T-helper 1 cell treated with Interleukin-12 subunit alpha and Interleukin-12 subunit beta and Interleukin-4 antibody, amounts not matched to agents 30 μg/mL and 1 μg/mL, for 36 hours (primary cell): ENCODE results near the gene ABHD12.

ENCODE experiments used
- H3K27ac Mint-ChIP-seq: one replicate; pipeline ENCODE4 v1.8.0; 2021; ENCODE audit warnings: mild to moderate bottlenecking, mixed read lengths
- H3K27me3 Mint-ChIP-seq: one replicate; pipeline ENCODE4 v1.8.0; 2021; ENCODE audit warnings: low read depth, mixed read lengths
- H3K36me3 Mint-ChIP-seq: one replicate; pipeline ENCODE4 v1.8.0; 2021; ENCODE audit warnings: low read depth, mixed read lengths
- H3K4me1 Mint-ChIP-seq: one replicate; pipeline ENCODE4 v1.8.0; 2021; ENCODE audit warnings: low read depth, mixed read lengths
- H3K4me3 Mint-ChIP-seq: one replicate; pipeline ENCODE4 v1.8.0; 2021; ENCODE audit warnings: mild to moderate bottlenecking, moderate library complexity, mixed read lengths
- H3K9me3 Mint-ChIP-seq: one replicate; pipeline ENCODE4 v1.8.0; 2021; ENCODE audit warnings: mixed read lengths

Gene ABHD12

DNA sequence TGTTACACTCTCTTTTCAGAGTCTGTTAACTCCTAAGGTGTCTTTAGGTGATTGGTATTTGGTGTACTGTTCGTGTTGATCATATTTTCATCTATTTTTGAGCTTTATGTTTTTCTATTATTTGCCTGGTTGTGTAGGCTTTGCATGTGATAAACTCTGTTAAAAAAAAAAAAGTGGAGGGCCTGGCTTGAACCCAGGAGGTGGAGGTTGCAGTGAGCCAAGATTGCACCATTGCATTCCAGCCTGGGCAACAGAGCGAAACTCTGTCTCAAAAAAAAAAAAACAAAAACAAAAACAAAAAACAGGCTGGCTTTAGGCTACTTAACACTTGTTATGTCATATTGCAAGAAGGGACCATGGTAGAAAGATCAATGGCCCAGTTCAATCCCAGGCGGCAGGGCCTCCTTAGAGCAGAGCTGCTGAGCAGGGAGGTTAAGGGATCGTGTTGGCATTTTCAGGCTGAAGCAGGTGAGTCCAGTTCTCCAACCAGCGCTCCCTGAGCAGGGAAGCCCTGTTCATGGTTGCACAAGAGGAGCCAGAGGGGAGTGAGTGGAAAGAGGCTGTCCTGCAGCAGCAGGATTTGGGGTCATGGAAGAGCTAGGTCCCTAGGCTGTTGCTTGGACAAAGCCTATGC, 134.3 kb downstream of the ABHD12 start:
- H3K27me3 Mint-ChIP-seq: no peaks in the 10 kb centered on the region
- no peaks in the 10 kb centered on the region for H3K9me3 Mint-ChIP-seq
- peaks cover 12% of the 10 kb centered on the region for H3K4me1 Mint-ChIP-seq
- no peak overlapping the region for H3K27ac Mint-ChIP-seq
- no peak overlapping the region for H3K4me3 Mint-ChIP-seq
- peaks cover 10% of the 10 kb centered on the region for H3K36me3 Mint-ChIP-seq

DNA sequence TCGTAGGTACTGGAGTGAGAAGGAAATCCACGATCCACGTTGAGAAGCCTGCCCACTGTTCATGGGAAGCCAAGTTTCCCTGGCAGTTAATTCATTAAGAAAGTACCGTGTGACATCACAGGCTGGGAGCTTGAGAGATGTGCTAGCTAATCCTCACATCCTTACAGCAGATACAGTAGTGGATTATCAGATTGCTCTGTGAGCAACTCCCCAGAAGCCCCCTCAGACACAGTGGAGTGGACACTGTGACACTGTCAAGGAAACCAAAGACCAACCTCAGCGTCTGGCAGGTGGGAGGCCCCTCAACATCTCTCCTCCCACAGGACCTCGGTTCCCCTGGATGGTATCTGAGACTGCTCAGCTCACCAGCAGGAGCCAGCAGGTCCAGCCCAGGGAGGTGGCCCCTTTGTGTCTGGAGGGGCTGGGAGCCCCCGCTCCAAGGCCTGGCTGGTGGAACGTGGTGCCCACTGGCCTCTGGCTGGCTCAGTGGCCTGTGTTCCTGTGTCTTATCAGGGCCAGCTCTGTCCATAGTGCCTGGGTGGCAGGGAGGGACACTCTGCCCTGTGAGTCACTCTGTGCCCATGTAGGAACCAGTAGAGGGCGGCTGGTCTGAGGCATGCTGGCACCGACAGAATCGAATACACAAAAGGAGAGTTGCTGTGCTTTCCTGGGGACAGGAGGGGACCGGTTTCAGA, 135.5 kb downstream of the ABHD12 start:
- H3K27ac Mint-ChIP-seq: no peak overlapping the region
- peaks cover 6% of the 10 kb centered on the region for H3K4me1 Mint-ChIP-seq
- H3K9me3 Mint-ChIP-seq: no peaks in the 10 kb centered on the region
- H3K36me3 Mint-ChIP-seq: no peaks in the 10 kb centered on the region
- no peaks in the 10 kb centered on the region for H3K27me3 Mint-ChIP-seq
- no peak overlapping the region for H3K4me3 Mint-ChIP-seq

DNA sequence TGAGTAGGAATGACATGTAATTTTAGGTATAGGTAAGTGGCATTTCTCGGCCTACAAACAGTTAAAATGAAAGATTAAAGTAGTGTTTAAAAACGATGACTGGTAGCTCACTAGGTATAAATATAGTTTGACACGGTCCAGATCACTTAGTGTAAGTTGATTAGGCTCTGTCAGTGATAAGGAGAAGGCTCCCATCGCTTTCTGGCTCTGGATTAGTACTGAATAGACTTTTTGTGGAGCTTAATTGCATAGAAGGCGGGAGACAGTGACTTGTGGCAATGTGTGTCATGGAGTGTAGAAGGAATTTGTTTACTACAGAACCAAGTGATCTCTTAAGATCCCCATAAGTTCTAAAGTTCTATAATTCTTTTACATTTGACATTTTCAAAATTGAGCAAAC, 136.1 kb downstream of the ABHD12 start:
- Mint-ChIP-seq H3K27me3 (no peaks in the 10 kb centered on the region), H3K4me3 (no peak overlapping the region), H3K9me3 (no peaks in the 10 kb centered on the region), H3K27ac (no peak overlapping the region), H3K4me1 (peaks cover under 1% of the 10 kb centered on the region), H3K36me3 (no peaks in the 10 kb centered on the region)

DNA sequence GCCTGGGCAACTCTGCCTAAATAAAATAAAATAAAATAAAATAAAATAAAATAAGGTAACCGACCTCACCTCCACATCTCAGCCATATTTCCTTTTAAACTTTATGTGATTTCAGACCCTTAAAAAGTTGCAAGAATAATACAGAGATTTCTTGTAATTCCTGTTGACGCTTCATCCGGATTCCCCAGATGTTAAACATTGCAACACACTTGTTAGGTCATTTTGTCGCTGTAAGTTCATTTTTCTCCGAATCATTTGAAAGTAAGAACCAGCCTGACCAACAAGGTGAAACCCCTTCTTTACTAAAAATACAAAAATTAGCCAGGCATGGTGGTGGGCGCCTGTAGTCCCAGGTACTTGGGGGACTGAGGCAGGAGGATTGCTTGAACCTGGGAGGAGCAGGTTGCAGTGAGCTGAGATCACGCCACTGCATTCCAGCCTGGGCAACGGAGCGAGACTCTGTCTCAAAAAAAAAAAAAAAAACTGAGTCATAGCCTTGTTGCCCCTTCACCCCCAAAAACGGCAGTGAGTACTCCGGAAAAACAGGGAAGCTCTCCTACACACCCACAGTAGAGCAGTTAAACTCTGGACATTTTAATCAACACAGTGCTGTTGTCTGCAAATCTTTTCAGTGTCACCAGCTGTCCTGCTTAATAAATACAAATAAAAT, 136.9 kb downstream of the ABHD12 start:
- Mint-ChIP-seq H3K36me3 (peaks cover 3% of the 10 kb centered on the region), H3K27ac (no peak overlapping the region), H3K4me1 (peaks cover 8% of the 10 kb centered on the region), H3K4me3 (no peak overlapping the region), H3K9me3 (no peaks in the 10 kb centered on the region), H3K27me3 (no peaks in the 10 kb centered on the region)

- H3K27me3 Mint-ChIP-seq: no peaks in the 10 kb centered on the region
- no peaks in the 10 kb centered on the region for H3K9me3 Mint-ChIP-seq
- H3K36me3 Mint-ChIP-seq: peaks cover 3% of the 10 kb centered on the region
- peaks cover 9% of the 10 kb centered on the region for H3K4me1 Mint-ChIP-seq
- no peak overlapping the region for H3K27ac Mint-ChIP-seq
- H3K4me3 Mint-ChIP-seq: no peak overlapping the region
Observed at GRCh38 chr20:25252686-25253421, 137.8 kb downstream of the ABHD12 start.

DNA sequence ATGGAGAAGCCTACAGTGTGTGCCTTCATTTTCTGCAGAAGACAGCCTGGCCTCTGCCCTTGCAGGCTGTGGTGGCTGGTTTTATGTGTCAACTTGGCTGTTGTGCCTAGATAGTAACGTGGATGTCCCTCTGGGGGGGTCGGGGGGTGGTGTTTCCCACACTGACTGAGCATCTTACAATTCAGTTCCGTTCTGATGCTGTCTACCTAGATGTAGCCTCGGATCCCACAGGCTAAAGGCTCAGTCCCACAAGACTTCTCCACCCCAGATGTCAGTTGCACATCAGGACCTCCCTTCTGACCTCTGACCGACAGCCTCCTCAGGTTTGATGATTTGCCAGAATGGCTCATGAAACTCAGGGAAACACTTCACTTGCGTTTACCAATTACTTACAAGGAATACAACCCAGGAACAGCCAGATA, 138.4 kb downstream of the ABHD12 start:
- H3K27me3 Mint-ChIP-seq: no peaks in the 10 kb centered on the region
- H3K4me3 Mint-ChIP-seq: no peak overlapping the region
- H3K36me3 Mint-ChIP-seq: peaks cover 3% of the 10 kb centered on the region
- H3K4me1 Mint-ChIP-seq: peaks cover 9% of the 10 kb centered on the region
- H3K9me3 Mint-ChIP-seq: no peaks in the 10 kb centered on the region
- no peak overlapping the region for H3K27ac Mint-ChIP-seq

DNA sequence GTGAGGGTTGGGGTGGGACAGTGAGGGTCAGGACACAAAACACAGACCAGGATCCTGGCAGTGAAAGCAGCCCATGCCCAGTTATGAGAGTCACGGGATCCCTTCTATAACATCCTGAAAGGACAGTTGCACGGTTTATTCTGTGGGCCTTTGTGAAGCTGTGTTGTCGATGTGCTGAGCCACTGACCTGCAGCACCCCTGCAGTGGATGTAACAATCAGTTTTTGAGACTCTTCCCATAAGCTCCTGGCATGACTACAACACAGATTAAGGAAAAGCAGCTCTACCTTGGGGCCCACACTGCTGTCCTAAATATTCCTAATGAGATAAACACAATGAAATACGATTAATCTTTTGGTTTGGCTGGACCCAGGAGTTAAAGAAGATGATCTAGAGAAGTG, 139.1 kb downstream of the ABHD12 start:
- H3K4me1 Mint-ChIP-seq: peaks cover 14% of the 10 kb centered on the region
- H3K27ac Mint-ChIP-seq: no peak overlapping the region
- H3K4me3 Mint-ChIP-seq: no peak overlapping the region
- H3K36me3 Mint-ChIP-seq: peaks cover 3% of the 10 kb centered on the region
- H3K9me3 Mint-ChIP-seq: no peaks in the 10 kb centered on the region
- H3K27me3 Mint-ChIP-seq: peaks cover 6% of the 10 kb centered on the region

GRCh38 chr20:25251019-25251418, 139.6 kb downstream of the ABHD12 start:
- peaks cover 14% of the 10 kb centered on the region for H3K4me1 Mint-ChIP-seq
- no peak overlapping the region for H3K4me3 Mint-ChIP-seq

GRCh38 chr20:25250508-25250907, 140.1 kb downstream of the ABHD12 start:
- Mint-ChIP-seq H3K4me1 (peaks cover 14% of the 10 kb centered on the region), H3K9me3 (no peaks in the 10 kb centered on the region), H3K27me3 (peaks cover 8% of the 10 kb centered on the region), H3K27ac (no peak overlapping the region), H3K36me3 (peaks cover 3% of the 10 kb centered on the region), H3K4me3 (no peak overlapping the region)

More at GRCh38 chr20:25251019-25251418, 139.6 kb downstream of the ABHD12 start:
- Mint-ChIP-seq H3K36me3 (peaks cover 3% of the 10 kb centered on the region), H3K27ac (no peak overlapping the region), H3K27me3 (peaks cover 8% of the 10 kb centered on the region), H3K9me3 (no peaks in the 10 kb centered on the region)
